GM19438 (cell line): Measurements from ENCODE around the gene FCHO2.

Source experiments
- ATAC-seq: cut with Tn5 transposase; IDR thresholded peaks from one replicate; pipeline ENCODE4 v1.9.1; 2021; ENCODE audit warnings: low read depth; ENCODE audit not compliant: unreplicated experiment

The FCHO2 gene

GRCh38 chr5:73027816-73028215 lies 72.0 kb downstream of the FCHO2 start:
- ATAC-seq = no peak

GRCh38 chr5:73028991-73029595 lies 73.3 kb downstream of the FCHO2 start:
- ATAC-seq = no peak

GRCh38 chr5:73030531-73030930 lies 74.7 kb downstream of the FCHO2 start:
- ATAC-seq = no peak

GRCh38 chr5:73030995-73031394 lies 75.2 kb downstream of the FCHO2 start:
- no peak for ATAC-seq

- no peak for ATAC-seq
Observed at GRCh38 chr5:73031839-73032238, 76.0 kb downstream of the FCHO2 start.

GRCh38 chr5:73032635-73033034 lies 76.8 kb downstream of the FCHO2 start:
- ATAC-seq = no peak

GRCh38 chr5:73037545-73037944 lies 81.7 kb downstream of the FCHO2 start:
- no peak for ATAC-seq

- ATAC-seq = no peak
Observed at GRCh38 chr5:73039082-73039481, 83.2 kb downstream of the FCHO2 start.

- no peak for ATAC-seq
Observed at GRCh38 chr5:73042993-73043392, 87.2 kb downstream of the FCHO2 start.

- ATAC-seq = no peak
Observed at GRCh38 chr5:73044546-73044945, 88.7 kb downstream of the FCHO2 start.

GRCh38 chr5:73045623-73046022 lies 89.8 kb downstream of the FCHO2 start:
- ATAC-seq = no peak

- ATAC-seq = no peak
Observed at GRCh38 chr5:73061593-73061992, 105.8 kb downstream of the FCHO2 start.

- no peak for ATAC-seq
Observed at GRCh38 chr5:73066466-73066865, 110.6 kb downstream of the FCHO2 start.

GRCh38 chr5:73067213-73067612 lies 111.4 kb downstream of the FCHO2 start:
- ATAC-seq = no peak

GRCh38 chr5:73081093-73081492 lies 125.3 kb downstream of the FCHO2 start:
- no peak for ATAC-seq

- no peak for ATAC-seq
Observed at GRCh38 chr5:73088026-73088425, 132.2 kb downstream of the FCHO2 start.

- ATAC-seq = no peak
Observed at GRCh38 chr5:73093943-73094342, 138.1 kb downstream of the FCHO2 start.

- no peak for ATAC-seq
Observed at GRCh38 chr5:73094415-73094814, 138.6 kb downstream of the FCHO2 start.

- ATAC-seq = no peak
Observed at GRCh38 chr5:73095564-73096238, 139.9 kb downstream of the FCHO2 start.

- no peak for ATAC-seq
Observed at GRCh38 chr5:73096239-73096575, 140.4 kb downstream of the FCHO2 start.

- no peak for ATAC-seq
Observed at GRCh38 chr5:73097740-73098139, 141.9 kb downstream of the FCHO2 start.

GRCh38 chr5:73100109-73100508 lies 144.3 kb downstream of the FCHO2 start:
- ATAC-seq = no peak

GRCh38 chr5:73103870-73104299 lies 148.0 kb downstream of the FCHO2 start:
- no peak for ATAC-seq
